MCF 10A (cell line): Measurements from ENCODE around the gene CTSO. TPM values are rescaled to one million over a fixed set of nuclear protein-coding genes. Genes with fewer than 3 reads are reported as not detected.

Experiments used
- BruUV-seq: library from RNA; stranded (reverse); fragments of 400-500 nt; replicated peaks from 2 replicates; lab custom pipeline; 2021; lab: Mats Ljungman, UMichigan
- CTCF ChIA-PET: fragments of 300-600 bp; sonication (Branson Sonifier 250); formaldehyde crosslinking; extraction: SDS; loops from one replicate; lab custom pipeline; 2021; ENCODE audit warnings: antibody characterized with exemption, inconsistent platforms; lab: Yijun Ruan, JAX
- POLR2A ChIA-PET: fragments of 300-600, 350-650 bp; sonication (Branson Sonifier 250); formaldehyde crosslinking; extraction: SDS; loops from one replicate; lab custom pipeline; 2020; ENCODE audit warnings: antibody characterized with exemption, inconsistent platforms; lab: Yijun Ruan, JAX
- DNase-seq: peaks from one replicate; pipeline ENCODE4 v3.0.0-alpha.2; 2018; ENCODE audit not compliant: unreplicated experiment
- H3K27ac Mint-ChIP-seq: one replicate; pipeline ENCODE4 v1.8.0; 2022; ENCODE audit warnings: mild to moderate bottlenecking, low read depth, mixed read lengths; ENCODE audit not compliant: unreplicated experiment
- H3K27me3 Mint-ChIP-seq: one replicate; pipeline ENCODE4 v1.8.0; 2022; ENCODE audit warnings: mixed read lengths; ENCODE audit not compliant: insufficient read depth, unreplicated experiment
- H3K36me3 Mint-ChIP-seq: one replicate; pipeline ENCODE4 v1.8.0; 2022; ENCODE audit warnings: mild to moderate bottlenecking, moderate library complexity, mixed read lengths; ENCODE audit not compliant: insufficient read depth, unreplicated experiment
- H3K4me1 Mint-ChIP-seq: one replicate; pipeline ENCODE4 v1.8.0; 2022; ENCODE audit warnings: mixed read lengths; ENCODE audit not compliant: insufficient read depth, unreplicated experiment
- H3K4me3 Mint-ChIP-seq: one replicate; pipeline ENCODE4 v1.8.0; 2022; ENCODE audit warnings: mild to moderate bottlenecking, moderate library complexity, mixed read lengths; ENCODE audit not compliant: unreplicated experiment
- H3K9me3 Mint-ChIP-seq: one replicate; pipeline ENCODE4 v1.8.0; 2022; ENCODE audit warnings: mixed read lengths; ENCODE audit not compliant: unreplicated experiment
- intact Hi-C: fragments of 100-400 bp; cut with micrococcal nuclease; formaldehyde crosslinking; loops from 2 replicates; pipeline ENCODE4 v1.14.1; 2022
- total RNA-seq: library from RNA; stranded (reverse); gene quantifications from 2 replicates; pipeline ENCODE4 v1.2.3, GENCODE V29; 2022
- TF ChIP-seq, protein P1 (sequence below): fragments of 200-600 bp; IDR thresholded peaks from one replicate; pipeline ENCODE4 v1.8.0; 2022; ENCODE audit warnings: antibody characterized with exemption, mild to moderate bottlenecking; ENCODE audit not compliant: unreplicated experiment

The CTSO gene
- total RNA-seq, 1 experiment from 2014 or later: 2.3 TPM

GRCh38 chr4:155891058-155891457 is 62.6 kb downstream of the CTSO start:
- Mint-ChIP-seq H3K27ac (no peak overlapping the region), H3K27me3 (no peaks in the 10 kb centered on the region), H3K9me3 (peaks cover 10% of the 10 kb centered on the region), H3K36me3 (no peaks in the 10 kb centered on the region), H3K4me3 (no peak overlapping the region), H3K4me1 (peaks cover 9% of the 10 kb centered on the region)
- intact Hi-C loops: no loop called here
- DNase-seq: no peak
- ChIA-PET CTCF (no interaction called here), POLR2A (no interaction called here)
- no TSS peak for BruUV-seq
- TF ChIP-seq, protein P1, sequence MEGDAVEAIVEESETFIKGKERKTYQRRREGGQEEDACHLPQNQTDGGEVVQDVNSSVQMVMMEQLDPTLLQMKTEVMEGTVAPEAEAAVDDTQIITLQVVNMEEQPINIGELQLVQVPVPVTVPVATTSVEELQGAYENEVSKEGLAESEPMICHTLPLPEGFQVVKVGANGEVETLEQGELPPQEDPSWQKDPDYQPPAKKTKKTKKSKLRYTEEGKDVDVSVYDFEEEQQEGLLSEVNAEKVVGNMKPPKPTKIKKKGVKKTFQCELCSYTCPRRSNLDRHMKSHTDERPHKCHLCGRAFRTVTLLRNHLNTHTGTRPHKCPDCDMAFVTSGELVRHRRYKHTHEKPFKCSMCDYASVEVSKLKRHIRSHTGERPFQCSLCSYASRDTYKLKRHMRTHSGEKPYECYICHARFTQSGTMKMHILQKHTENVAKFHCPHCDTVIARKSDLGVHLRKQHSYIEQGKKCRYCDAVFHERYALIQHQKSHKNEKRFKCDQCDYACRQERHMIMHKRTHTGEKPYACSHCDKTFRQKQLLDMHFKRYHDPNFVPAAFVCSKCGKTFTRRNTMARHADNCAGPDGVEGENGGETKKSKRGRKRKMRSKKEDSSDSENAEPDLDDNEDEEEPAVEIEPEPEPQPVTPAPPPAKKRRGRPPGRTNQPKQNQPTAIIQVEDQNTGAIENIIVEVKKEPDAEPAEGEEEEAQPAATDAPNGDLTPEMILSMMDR: no peak

DNA sequence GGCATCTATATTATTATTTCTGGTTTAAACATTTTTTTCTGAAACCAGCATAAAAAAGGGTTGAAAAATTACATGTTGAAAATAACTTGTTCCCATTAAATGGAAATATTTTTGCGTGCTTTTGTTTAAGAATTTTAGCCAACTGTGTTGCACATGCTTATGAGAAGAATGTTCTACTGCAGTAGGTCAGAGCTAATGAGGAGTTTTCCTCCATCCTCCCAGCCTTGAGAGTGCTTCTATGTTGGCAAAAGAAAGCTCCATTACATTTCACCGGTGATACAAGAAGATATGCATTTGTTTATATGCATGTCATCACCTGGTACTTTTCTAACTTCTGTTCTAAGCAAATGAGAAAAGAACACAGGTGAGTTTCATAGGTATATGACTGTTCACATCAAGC is 63.7 kb downstream of the CTSO start:
- BruUV-seq: no TSS peak
- CTCF ChIA-PET: interaction anchor here (0.9 to 1.2 kb wide), 3 partner anchors 64 to 103 kb away, joined by 3 to 6 read pairs (median 3); partner anchors contain the start of gene CTSO

DNA sequence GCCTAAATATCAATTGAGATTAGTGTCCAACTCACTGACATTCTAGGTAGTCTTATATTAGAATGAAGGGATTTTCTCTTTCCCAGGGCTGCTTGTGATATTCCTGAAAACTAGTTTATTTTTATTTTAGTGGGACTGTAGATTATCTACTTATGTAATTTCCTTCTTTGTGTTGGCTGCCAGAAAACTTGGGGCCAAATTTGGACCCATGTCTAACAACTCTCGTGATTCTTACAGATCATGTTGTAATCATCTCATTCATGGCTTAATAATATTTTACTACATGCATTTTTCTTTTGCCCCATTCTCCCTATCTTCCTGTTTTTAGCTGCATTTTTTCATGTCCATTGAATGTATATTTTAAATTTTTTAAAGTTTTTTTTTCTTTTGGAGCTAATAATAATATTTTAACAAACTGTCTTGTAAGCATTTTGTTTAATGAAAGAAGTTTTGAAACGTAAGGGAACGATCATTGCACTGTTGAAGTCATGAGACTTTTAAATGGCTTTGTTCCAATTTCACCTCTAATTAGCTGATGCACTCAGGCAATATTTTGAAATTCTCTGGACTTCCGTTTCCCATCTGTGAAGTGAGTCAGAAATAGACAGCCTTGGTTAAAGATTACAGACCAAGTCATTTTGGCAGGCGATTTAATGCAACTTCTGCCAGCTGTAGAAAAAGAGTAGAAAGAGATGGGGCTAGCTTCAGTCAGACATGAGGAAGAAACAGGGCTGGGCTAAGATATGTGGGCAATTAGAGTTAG is 64.5 kb downstream of the CTSO start:
- CTCF ChIA-PET: interaction anchor here (0.6 to 1.2 kb wide), 4 partner anchors 29 to 102 kb away, joined by 3 to 6 read pairs (median 3); partner anchors contain the start of gene CTSO
- Mint-ChIP-seq H3K4me1 (peaks cover 9% of the 10 kb centered on the region), H3K36me3 (no peaks in the 10 kb centered on the region), H3K27ac (peak overlapping the region; percentile 56), H3K27me3 (no peaks in the 10 kb centered on the region), H3K4me3 (peak overlapping the region; percentile 3), H3K9me3 (peaks cover 11% of the 10 kb centered on the region)
- POLR2A ChIA-PET: interaction anchor here (0.6 to 1.7 kb wide), 4 partner anchors 12 to 260 kb away, joined by 3 to 8 read pairs (median 4); partner anchors contain the start of gene CTSO
- no TSS peak for BruUV-seq
- TF ChIP-seq, protein P1: no peak
- peak; percentile 90 for DNase-seq
- intact Hi-C loops: no loop called here

More for the DNA sequence above, 63.7 kb downstream of the CTSO start:
- Mint-ChIP-seq H3K36me3 (no peaks in the 10 kb centered on the region), H3K9me3 (peaks cover 10% of the 10 kb centered on the region), H3K27ac (peak overlapping the region; percentile 56), H3K27me3 (no peaks in the 10 kb centered on the region), H3K4me1 (peaks cover 9% of the 10 kb centered on the region), H3K4me3 (no peak overlapping the region)
- TF ChIP-seq, protein P1: no peak
- intact Hi-C loops: no loop called here
- no peak for DNase-seq
- POLR2A ChIA-PET: interaction anchor here (0.6 to 1.7 kb wide), 5 partner anchors 11 to 261 kb away, joined by 3 to 8 read pairs (median 4); partner anchors contain the start of gene CTSO

DNA sequence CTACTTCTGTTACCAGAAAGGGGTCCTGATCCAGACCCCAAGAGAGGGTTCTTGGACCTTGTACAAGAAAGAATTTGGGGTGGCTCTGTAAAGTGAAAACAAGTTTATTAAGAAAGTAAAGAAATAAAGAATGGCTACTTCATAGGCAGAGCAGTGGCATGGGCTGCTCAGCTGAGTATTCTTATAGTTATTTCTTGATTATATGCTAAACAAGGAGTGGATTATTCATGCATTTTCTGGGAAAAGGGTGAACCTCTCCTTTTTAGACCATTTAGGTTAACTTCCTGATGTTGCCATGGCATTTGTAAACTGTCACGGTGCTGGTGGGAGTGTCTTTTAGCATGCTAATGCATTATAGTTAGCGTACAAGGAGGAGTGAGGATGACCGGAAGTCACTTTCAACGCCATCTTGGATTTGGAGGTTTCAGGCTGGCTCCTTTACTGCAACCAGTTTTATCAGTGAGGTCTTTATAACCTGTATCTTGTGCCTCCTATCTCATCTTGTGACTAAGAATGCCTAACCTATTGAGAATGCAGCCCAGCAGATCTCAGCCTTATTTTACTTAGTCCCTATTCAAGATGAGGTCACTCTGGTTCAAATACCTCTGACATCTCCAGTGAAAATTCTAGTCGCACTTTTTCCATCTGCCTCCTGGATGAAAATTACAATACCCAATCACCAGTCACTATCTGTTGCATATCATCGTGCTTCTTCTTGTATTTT is 65.7 kb downstream of the CTSO start:
- Mint-ChIP-seq H3K36me3 (no peaks in the 10 kb centered on the region), H3K4me1 (peaks cover 9% of the 10 kb centered on the region), H3K4me3 (no peak overlapping the region), H3K9me3 (peaks cover 23% of the 10 kb centered on the region), H3K27me3 (no peaks in the 10 kb centered on the region), H3K27ac (no peak overlapping the region)
- no TSS peak for BruUV-seq
- DNase-seq: no peak
- intact Hi-C loops: no loop called here
- ChIA-PET CTCF (interaction anchor here (1.6 kb wide), 1 partner anchor 64 kb away, joined by 7 read pairs; no protein-coding TSS in a partner anchor), POLR2A (no interaction called here)
- TF ChIP-seq, protein P1: no peak
